ENCODE data around the gene TAS2R60.

- no peak for TF ChIP-seq CTCF (IDR thresholded peaks at IDR 0.05)
- no peak for TF ChIP-seq POLR2A (IDR thresholded peaks at IDR 0.05)
These were observed 35.0 kb upstream of the TAS2R60 start for GRCh38 chr7:143408252-143408685.

All from Peyer's patch (tissue), 4 donors.